Stimulated activated effector memory CD8-positive, alpha-beta T cell treated with anti-CD3 and anti-CD28 coated beads, Interleukin-12 subunit alpha, Interleukin-12 subunit beta, amount 100 ng/mL, for 72 hours (primary cell): ENCODE data around the gene SLC26A1.

Experiments
- ATAC-seq: fragments of 150-1000 bp; cut with Tn5 transposase; 2 replicates; pipeline ENCODE4 v1.10.0; 2021
- DNase-seq, 2 donors: peaks; one replicate each; pipeline ENCODE4 v3.0.0; 2021 to 2022; ENCODE audit warnings: low spot score in 2 of 2
- H3K27ac Mint-ChIP-seq: one replicate; pipeline ENCODE4 v1.8.0; 2022; ENCODE audit warnings: mild to moderate bottlenecking, mixed read lengths
- H3K36me3 Mint-ChIP-seq: one replicate; pipeline ENCODE4 v1.8.0; 2022; ENCODE audit warnings: mild to moderate bottlenecking, mixed read lengths
- H3K4me1 Mint-ChIP-seq: one replicate; pipeline ENCODE4 v1.8.0; 2022; ENCODE audit warnings: mixed read lengths
- H3K4me3 Mint-ChIP-seq: one replicate; pipeline ENCODE4 v1.8.0; 2022; ENCODE audit warnings: mild to moderate bottlenecking, mixed read lengths
- H3K9me3 Mint-ChIP-seq: one replicate; pipeline ENCODE4 v1.8.0; 2022; ENCODE audit warnings: mixed read lengths

The SLC26A1 gene

DNA sequence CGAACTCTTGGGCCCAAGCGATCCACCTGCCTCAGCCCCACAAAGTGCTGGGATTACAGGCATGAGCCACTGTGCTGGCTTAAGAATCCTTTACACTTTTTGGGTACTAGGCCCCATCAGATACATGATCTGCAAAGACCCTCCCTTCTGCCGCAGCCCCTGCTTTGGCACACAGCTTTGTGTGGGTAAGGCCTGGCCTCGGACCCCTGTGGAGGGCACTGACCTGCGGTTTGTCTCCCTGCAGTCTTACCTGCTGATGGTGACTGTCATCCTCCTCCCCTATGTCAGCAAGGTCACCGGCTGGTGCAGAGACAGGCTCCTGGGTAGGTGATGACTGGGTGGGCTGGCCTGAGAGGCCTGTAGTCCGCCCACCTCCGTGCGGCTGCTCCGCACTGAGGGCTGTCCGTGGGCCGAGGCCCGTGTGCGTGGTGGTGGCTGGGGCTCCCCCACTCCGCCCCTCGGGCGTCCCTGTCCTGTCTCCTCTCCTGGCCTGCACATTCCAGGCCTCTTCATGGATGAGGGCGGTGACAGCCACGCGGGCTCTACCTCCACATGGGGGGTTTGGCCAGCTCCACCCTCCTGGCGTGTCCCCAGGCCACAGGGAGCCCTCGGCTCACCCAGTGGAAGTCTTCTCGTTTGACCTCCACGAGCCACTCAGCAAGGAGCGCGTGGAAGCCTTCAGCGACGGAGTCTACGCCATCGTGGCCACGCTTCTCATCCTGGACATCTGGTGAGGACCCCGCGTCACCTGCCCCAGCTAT, 37.9 kb downstream of the SLC26A1 start:
- no peak overlapping the region for H3K27ac Mint-ChIP-seq
- ATAC-seq, result no peak
- H3K4me1 Mint-ChIP-seq, result no peaks in the 10 kb centered on the region

GRCh38 chr4:954211-955020, 38.8 kb downstream of the SLC26A1 start:
- Mint-ChIP-seq H3K4me1 (no peaks in the 10 kb centered on the region), H3K36me3 (peaks cover 4% of the 10 kb centered on the region), H3K9me3 (no peaks in the 10 kb centered on the region), H3K4me3 (no peak overlapping the region), H3K27ac (no peak overlapping the region)
- ATAC-seq (no peak), DNase-seq (no peak)

More for the DNA sequence above, 37.9 kb downstream of the SLC26A1 start:
- no peak for DNase-seq
- H3K4me3 Mint-ChIP-seq, result no peak overlapping the region
- H3K9me3 Mint-ChIP-seq, result no peaks in the 10 kb centered on the region
- H3K36me3 Mint-ChIP-seq, result peaks cover 4% of the 10 kb centered on the region

DNA sequence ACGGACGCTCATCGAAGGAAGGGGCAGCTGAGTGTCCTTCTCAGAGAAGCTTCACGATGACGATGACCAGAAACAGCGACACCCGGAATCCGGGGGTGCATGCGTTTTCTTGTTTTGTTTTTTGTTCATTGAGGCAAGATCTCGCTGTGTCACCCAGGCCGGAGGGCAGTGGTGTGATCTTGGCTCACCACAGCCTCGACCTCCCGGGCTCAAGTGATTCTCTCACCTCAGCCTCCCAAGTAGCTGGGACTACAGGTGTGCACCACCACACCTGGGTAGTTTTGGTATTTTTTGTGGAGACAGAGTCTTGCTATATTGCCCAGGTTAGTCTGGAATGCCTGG, 39.7 kb downstream of the SLC26A1 start:
- ATAC-seq (no peak), DNase-seq (no peak)
- Mint-ChIP-seq H3K9me3 (no peaks in the 10 kb centered on the region), H3K4me1 (no peaks in the 10 kb centered on the region), H3K36me3 (no peaks in the 10 kb centered on the region), H3K27ac (peak overlapping the region; percentile 50), H3K4me3 (no peak overlapping the region)

DNA sequence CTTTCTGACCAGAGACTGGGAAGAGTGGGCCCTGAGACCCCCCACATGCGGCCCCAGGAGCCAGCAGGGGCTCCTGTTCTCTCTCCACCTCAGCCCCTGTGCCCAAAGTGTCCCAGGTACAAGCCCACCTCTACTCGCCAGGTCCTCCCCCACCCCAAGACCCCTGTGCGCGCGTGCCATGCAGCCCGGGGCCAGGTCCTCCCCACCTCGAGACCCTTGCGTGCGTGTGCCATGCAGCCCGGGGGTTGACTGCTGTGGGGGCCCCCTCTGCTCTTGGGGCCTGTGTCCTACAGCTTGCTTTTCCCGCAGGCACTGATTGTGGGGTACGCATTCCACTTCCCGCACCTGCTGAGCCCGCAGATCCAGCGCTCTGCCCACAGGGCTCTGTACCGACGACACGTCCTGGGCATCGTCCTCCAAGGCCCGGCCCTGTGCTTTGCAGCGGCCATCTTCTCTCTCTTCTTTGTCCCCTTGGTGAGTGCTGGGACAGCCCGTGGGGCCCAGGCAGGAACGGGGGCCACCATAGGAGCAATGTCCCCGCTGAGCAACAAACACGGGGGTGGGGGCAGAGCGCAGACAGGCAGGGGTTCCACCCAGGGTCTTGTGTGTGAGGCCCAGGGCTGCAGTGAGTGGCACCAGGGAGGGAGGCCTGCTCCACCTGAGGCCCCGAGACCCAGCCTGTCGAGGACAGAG, 40.2 kb downstream of the SLC26A1 start:
- Mint-ChIP-seq H3K27ac (peak overlapping the region; percentile 50), H3K36me3 (no peaks in the 10 kb centered on the region), H3K4me3 (no peak overlapping the region), H3K4me1 (peaks cover 2% of the 10 kb centered on the region), H3K9me3 (no peaks in the 10 kb centered on the region)
- ATAC-seq (no peak), DNase-seq (no peak)

GRCh38 chr4:951594-952468, 41.4 kb downstream of the SLC26A1 start:
- no peak for DNase-seq
- Mint-ChIP-seq H3K27ac (no peak overlapping the region), H3K4me3 (no peak overlapping the region), H3K36me3 (no peaks in the 10 kb centered on the region), H3K4me1 (peaks cover 5% of the 10 kb centered on the region), H3K9me3 (no peaks in the 10 kb centered on the region)
- ATAC-seq, result no peak

DNA sequence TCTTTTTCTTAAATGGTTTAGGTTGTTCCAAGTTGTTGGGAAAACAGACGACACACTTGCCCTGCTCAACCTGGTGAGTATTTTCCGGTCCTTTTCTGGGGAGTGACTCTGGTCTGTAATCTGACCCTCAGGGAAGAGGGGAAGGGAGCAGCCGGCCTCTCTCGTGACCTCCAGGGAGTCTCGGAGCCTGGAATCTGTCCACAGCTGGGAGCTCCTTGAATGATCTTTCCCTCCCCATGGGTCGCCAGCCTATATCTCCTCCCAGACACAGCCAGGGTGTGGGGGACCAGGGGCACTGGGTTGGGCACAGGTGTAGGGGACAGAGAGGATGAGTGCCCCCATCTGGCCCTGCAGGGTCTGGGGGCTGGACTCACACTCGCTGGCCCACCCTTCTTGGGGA, 42.0 kb downstream of the SLC26A1 start:
- no peak for ATAC-seq
- Mint-ChIP-seq H3K36me3 (no peaks in the 10 kb centered on the region), H3K9me3 (no peaks in the 10 kb centered on the region), H3K4me1 (peaks cover 5% of the 10 kb centered on the region), H3K4me3 (no peak overlapping the region), H3K27ac (no peak overlapping the region)
- DNase-seq, result no peak

DNA sequence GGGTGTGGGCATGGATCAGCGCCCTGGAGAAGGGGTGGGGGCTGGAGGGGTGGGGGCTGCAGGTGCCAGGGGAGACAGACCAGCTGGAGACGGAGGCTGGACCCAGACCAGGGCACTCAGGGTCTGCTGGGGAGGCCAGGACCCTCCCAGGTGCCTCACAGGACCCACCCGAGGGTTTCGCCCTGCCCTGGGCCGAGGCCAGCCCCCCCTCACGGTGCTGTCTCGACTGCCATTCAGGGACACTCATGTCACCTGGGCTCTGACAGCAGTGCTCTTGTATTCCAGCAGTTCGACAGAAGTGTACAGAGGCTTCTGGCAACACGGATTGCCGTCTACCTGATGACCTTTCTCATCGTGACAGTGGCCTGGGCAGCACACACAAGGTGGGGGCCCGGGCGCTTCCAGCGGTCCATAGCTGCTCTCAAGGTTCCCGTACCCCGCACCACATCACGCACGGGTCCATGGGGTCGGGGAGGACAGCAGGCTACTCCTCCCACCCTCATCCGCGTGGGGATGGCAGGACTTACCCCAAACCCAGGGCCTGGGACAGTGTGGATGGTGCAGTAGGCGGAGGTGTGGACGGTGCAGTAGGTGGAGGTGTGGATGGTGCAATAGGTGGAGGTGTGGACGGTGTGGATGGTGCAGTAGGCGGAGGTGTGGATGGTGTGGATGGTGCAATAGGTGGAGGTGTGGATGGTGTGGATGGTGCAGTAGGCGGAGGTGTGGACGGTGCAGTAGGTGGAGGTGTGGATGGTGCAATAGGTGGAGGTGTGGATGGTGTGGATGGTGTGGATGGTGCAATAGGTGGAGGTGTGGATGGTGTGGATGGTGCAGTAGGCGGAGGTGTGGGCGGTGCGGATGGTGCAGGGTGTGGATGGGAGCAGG, 42.8 kb downstream of the SLC26A1 start:
- ATAC-seq (no peak), DNase-seq (no peak)
- Mint-ChIP-seq H3K9me3 (no peaks in the 10 kb centered on the region), H3K4me1 (peaks cover 13% of the 10 kb centered on the region), H3K4me3 (no peak overlapping the region), H3K36me3 (no peaks in the 10 kb centered on the region), H3K27ac (no peak overlapping the region)

DNA sequence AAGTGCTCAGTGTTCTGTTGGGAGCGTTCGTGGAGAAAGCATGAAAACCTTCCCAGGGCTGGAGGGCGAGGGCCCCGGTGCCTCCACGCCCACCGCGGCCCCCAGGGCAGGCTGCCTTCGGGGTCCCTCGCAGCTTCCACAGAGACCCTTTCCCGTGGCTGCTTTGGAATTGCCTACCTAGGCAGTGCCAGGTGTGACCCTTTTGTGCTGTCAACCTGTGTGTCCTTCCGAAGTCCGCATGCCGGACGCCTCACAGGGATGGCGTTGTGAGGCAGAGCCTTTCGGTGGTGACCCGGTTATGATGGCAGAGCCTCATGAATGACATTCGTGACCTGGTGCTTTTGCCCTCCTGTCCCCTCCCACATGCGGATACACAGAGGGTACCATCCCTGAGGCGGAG, 43.5 kb downstream of the SLC26A1 start:
- ATAC-seq, result no peak

GRCh38 chr4:948936-949300, 44.3 kb downstream of the SLC26A1 start:
- Mint-ChIP-seq H3K36me3 (no peaks in the 10 kb centered on the region), H3K4me1 (peaks cover 17% of the 10 kb centered on the region), H3K27ac (no peak overlapping the region), H3K4me3 (no peak overlapping the region), H3K9me3 (no peaks in the 10 kb centered on the region)
- DNase-seq (no peak), ATAC-seq (no peak)

More for the DNA sequence above, 43.5 kb downstream of the SLC26A1 start:
- no peak for DNase-seq
- H3K4me1 Mint-ChIP-seq, result peaks cover 17% of the 10 kb centered on the region
- no peaks in the 10 kb centered on the region for H3K36me3 Mint-ChIP-seq
- H3K4me3 Mint-ChIP-seq, result no peak overlapping the region
- H3K27ac Mint-ChIP-seq, result no peak overlapping the region
- H3K9me3 Mint-ChIP-seq, result no peaks in the 10 kb centered on the region

DNA sequence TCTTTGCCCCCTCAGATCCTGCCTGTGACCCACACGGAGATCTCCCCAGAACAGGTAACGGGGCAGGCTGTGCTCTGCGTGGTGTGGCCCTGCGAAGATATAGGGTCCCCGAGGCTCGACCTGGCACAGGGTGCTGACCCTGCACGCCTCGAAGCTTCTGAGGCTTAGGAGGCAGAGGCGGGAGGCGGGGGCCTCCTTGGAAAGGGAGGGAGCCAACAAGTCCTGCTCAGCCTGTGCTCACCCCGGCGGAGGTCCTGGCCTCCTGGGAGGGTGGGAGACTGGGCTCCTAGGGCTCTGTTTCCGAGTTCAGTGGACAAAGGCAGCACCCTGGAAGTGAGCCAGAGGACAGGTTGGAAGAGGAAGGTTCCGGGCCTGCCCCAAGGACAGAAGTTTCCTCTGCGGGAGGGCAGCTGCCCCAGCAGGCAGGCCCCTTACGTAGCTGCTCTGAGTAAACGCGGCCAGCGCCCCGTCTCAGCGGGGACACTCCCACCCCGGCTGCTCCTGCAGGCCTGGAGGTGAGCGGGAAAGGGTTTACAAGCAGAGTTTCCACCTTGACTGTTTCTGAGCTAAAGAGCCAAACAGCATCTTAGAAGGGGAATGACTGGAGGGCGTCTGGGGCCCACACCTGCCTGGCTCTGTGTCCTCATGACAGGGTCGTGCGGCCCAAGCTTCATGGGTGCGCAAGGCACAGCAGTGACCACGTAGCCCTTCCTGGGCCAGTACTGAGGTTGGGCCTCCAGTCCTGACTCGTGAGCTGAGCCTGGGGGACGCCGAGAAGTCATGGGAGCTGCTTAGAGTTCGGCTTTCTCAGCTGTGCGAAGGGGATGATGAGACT, 44.9 kb downstream of the SLC26A1 start:
- Mint-ChIP-seq H3K4me1 (peaks cover 17% of the 10 kb centered on the region), H3K27ac (no peak overlapping the region), H3K4me3 (no peak overlapping the region), H3K36me3 (no peaks in the 10 kb centered on the region), H3K9me3 (no peaks in the 10 kb centered on the region)
- DNase-seq, result no peak
- ATAC-seq, result no peak

DNA sequence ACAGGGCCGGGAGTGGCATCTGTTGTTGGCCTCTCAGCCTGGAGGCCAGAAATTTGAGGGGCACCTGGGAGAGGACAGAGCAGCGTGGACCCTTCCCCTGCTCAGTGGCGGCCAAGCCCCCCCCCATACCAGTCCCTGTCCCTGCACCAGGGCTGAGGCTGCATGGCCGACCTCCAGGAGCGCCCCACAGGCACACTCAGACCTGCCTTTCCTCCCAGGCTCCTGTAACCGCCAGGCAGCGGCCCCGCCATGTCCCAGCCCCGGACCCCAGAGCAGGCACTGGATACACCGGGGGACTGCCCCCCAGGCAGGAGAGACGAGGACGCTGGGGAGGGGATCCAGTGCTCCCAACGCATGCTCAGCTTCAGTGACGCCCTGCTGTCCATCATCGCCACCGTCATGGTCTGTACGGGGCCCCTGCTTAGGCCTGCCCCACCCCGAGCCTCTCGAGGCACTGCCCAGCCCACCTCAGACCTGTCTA, 45.7 kb downstream of the SLC26A1 start:
- no peak overlapping the region for H3K27ac Mint-ChIP-seq
- H3K4me1 Mint-ChIP-seq, result peaks cover 17% of the 10 kb centered on the region
- no peaks in the 10 kb centered on the region for H3K36me3 Mint-ChIP-seq
- ATAC-seq, result no peak
- H3K4me3 Mint-ChIP-seq, result no peak overlapping the region
- H3K9me3 Mint-ChIP-seq, result no peaks in the 10 kb centered on the region
- no peak for DNase-seq

- H3K4me1 Mint-ChIP-seq, result peaks cover 17% of the 10 kb centered on the region
- no peak overlapping the region for H3K4me3 Mint-ChIP-seq
- H3K27ac Mint-ChIP-seq, result no peak overlapping the region
- no peaks in the 10 kb centered on the region for H3K9me3 Mint-ChIP-seq
- ATAC-seq, result no peak
- H3K36me3 Mint-ChIP-seq, result no peaks in the 10 kb centered on the region
- DNase-seq, result no peak
Measured at GRCh38 chr4:946517-947471, 46.4 kb downstream of the SLC26A1 start.

DNA sequence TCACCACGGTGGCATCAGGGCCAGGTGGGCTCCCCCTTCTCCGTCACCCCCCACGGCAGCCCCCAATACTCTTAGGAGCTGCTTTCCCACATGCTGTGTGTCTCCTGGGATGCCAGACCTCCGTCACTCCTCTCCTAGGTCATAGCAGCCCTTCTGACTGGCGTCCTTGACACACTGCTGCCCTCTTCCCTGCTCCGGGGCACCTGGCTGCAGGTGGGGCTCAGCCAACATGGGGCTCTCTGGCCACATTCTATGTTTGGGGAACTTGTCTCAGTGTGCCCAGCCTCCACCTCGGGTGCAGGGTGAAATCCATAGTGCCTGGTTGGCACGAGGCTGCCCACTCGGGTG, 47.1 kb downstream of the SLC26A1 start:
- H3K4me1 Mint-ChIP-seq, result peaks cover 17% of the 10 kb centered on the region
- H3K9me3 Mint-ChIP-seq, result no peaks in the 10 kb centered on the region
- peak overlapping the region; percentile 10 for H3K27ac Mint-ChIP-seq
- DNase-seq (no peak), ATAC-seq (no peak)
- H3K36me3 Mint-ChIP-seq, result no peaks in the 10 kb centered on the region
- H3K4me3 Mint-ChIP-seq, result no peak overlapping the region
